ENCODE data around the gene H1-8. TPM values are rescaled to one million over a fixed set of nuclear protein-coding genes. Genes with fewer than 3 reads are reported as not detected.

The H1-8 gene
- total RNA-seq, 5 donors from 2014 or later (not counting 1 experiment from before 2014, with no cell fraction given) = not detected

- 94% methylated on average over 9 of the region's 10 CpGs for WGBS (ENCODE audit: insufficient coverage)
- DNase-seq (no peak), ATAC-seq (replicated peaks in 1 of 4) (no peak)
- no peaks in the 10 kb centered on the region for H3K27me3 Mint-ChIP-seq
- Histone ChIP-seq H3K27ac (ENCODE audit: low read length) (no peak overlapping the region), H3K36me3 (ENCODE audit: control insufficient read depth in 2 of 2, extremely low read depth in 1 of 2, insufficient read depth in 1 of 2, low read length in 1 of 2) (no peaks in the 10 kb centered on the region), H3K27me3 (replicated peaks in 1 of 2; ENCODE audit: control insufficient read depth in 2 of 2, extremely low read depth in 1 of 2, insufficient read depth in 2 of 2, low read length in 1 of 2) (no peaks in the 10 kb centered on the region), H3K4me1 (ENCODE audit: control insufficient read depth in 1 of 2, extremely low read depth in 1 of 2, insufficient read depth in 2 of 2, low read length in 2 of 2) (no peaks in the 10 kb centered on the region), H3K4me3 (ENCODE audit: control insufficient read depth in 1 of 2, extremely low read depth in 1 of 2, low read length in 1 of 2) (no peak overlapping the region), H3K9me3 (no peaks in the 10 kb centered on the region)
- no peak overlapping the region for H3K27ac Mint-ChIP-seq
- H3K9me3 Mint-ChIP-seq = no peaks in the 10 kb centered on the region
- H3K4me3 Mint-ChIP-seq = no peak overlapping the region
- POLR2A ChIA-PET = no interaction called here
- H3K4me1 Mint-ChIP-seq = no peaks in the 10 kb centered on the region
- H3K36me3 Mint-ChIP-seq = peaks cover 19% of the 10 kb centered on the region
- CTCF ChIA-PET = no interaction called here
Measured at GRCh38 chr3:129519449-129519848, 23.5 kb upstream of the H1-8 start.

DNA sequence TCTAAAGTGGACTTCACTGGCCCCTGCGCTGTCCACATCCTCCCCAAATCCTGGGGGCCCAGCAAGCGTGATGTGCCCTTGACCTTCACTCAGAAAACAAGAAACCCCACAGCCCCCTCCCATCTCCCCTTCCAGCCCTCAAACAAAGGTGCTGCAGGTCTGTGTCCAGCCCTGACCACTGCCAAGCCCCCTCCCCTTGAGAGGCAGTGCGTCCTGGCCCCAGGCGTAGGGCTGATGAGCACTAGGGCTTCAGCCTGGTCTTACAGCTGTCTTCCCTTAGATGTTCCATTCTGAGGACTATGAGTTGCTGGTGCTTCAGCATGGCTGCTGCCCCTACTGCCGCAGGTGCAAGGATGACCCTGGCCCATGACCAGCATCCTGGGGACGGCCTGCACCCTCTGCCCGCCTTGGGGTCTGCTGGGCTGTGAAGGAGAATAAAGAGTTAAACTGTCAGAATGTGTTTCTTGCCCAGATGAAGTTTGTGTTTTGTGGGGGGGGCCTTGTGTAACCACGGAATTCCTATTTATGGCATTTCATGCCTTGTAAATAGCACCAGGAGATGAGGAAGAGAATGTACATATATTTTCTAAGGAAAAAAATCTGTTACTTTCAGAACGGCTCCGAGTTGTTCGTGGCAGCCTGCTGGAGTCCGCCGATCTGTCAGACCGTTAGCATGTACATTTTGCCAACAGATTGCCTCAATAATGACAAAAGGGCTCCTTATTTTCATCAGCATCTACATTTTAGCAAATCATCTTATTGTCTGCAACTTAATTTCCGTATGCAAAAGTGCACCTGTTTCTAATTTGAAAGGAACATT lies 22.9 kb upstream of the H1-8 start:
- H3K36me3 Mint-ChIP-seq = peaks cover 19% of the 10 kb centered on the region
- DNase-seq (no peak), ATAC-seq (replicated peaks in 1 of 4) (no peak)
- no peak overlapping the region for H3K4me3 ChIP-seq (ENCODE audit: control insufficient read depth in 1 of 2, extremely low read depth in 1 of 2, low read length in 1 of 2)
- H3K27me3 ChIP-seq (replicated peaks in 1 of 2; ENCODE audit: control insufficient read depth in 2 of 2, extremely low read depth in 1 of 2, insufficient read depth in 2 of 2, low read length in 1 of 2) = no peaks in the 10 kb centered on the region
- no peaks in the 10 kb centered on the region for H3K9me3 Mint-ChIP-seq
- no peaks in the 10 kb centered on the region for H3K27me3 Mint-ChIP-seq
- ChIA-PET POLR2A (no interaction called here), CTCF (no interaction called here)
- H3K27ac ChIP-seq (ENCODE audit: low read length) = no peak overlapping the region
- no peaks in the 10 kb centered on the region for H3K9me3 ChIP-seq
- no peaks in the 10 kb centered on the region for H3K36me3 ChIP-seq (ENCODE audit: control insufficient read depth in 2 of 2, extremely low read depth in 1 of 2, insufficient read depth in 1 of 2, low read length in 1 of 2)
- no peak overlapping the region for H3K4me3 Mint-ChIP-seq
- no peaks in the 10 kb centered on the region for H3K4me1 ChIP-seq (ENCODE audit: control insufficient read depth in 1 of 2, extremely low read depth in 1 of 2, insufficient read depth in 2 of 2, low read length in 2 of 2)
- H3K27ac Mint-ChIP-seq = peak overlapping the region in 1 of 2 donors; percentile 14
- WGBS (ENCODE audit: insufficient coverage) = 87% methylated on average over 12 of the region's 15 CpGs
- no peaks in the 10 kb centered on the region for H3K4me1 Mint-ChIP-seq

DNA sequence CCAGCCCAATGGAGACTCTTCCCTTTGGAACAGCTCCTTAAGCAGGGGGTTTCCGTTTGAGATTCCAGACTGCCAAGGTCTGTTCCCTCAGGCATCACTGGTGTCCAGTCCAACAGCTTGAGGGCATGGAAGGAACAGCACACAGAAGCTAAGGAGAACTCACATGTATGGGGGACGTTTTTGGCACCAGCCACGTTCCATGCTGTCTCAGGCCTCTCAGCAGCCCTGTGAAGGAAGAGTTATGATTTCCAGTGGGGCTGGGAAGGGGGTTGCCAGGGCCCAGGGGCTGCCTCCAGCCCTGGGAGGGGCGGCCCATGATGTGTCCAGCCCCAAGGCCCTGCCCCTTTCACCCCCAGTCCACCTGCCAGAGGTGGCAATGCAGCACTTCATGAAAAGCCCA lies 22.0 kb upstream of the H1-8 start:
- ChIA-PET CTCF (no interaction called here), POLR2A (no interaction called here)
- DNase-seq = no peak
- no peak overlapping the region for H3K27ac Mint-ChIP-seq
- no peak overlapping the region for H3K4me3 Mint-ChIP-seq
- no peaks in the 10 kb centered on the region for H3K36me3 ChIP-seq (ENCODE audit: control insufficient read depth in 2 of 2, extremely low read depth in 1 of 2, insufficient read depth in 1 of 2, low read length in 1 of 2)
- H3K4me1 ChIP-seq (ENCODE audit: control insufficient read depth in 1 of 2, extremely low read depth in 1 of 2, insufficient read depth in 2 of 2, low read length in 2 of 2) = no peaks in the 10 kb centered on the region
- H3K36me3 Mint-ChIP-seq = peaks cover 17% of the 10 kb centered on the region
- no peaks in the 10 kb centered on the region for H3K4me1 Mint-ChIP-seq
- no peaks in the 10 kb centered on the region for H3K9me3 ChIP-seq
- no peaks in the 10 kb centered on the region for H3K9me3 Mint-ChIP-seq
- no peaks in the 10 kb centered on the region for H3K27me3 Mint-ChIP-seq
- ATAC-seq (replicated peaks in 1 of 4) = no peak
- 84% methylated on average over 3 of the region's 4 CpGs for WGBS (ENCODE audit: insufficient coverage)
- no peaks in the 10 kb centered on the region for H3K27me3 ChIP-seq (replicated peaks in 1 of 2; ENCODE audit: control insufficient read depth in 2 of 2, extremely low read depth in 1 of 2, insufficient read depth in 2 of 2, low read length in 1 of 2)
- H3K27ac ChIP-seq (ENCODE audit: low read length) = no peak overlapping the region
- H3K4me3 ChIP-seq (ENCODE audit: control insufficient read depth in 1 of 2, extremely low read depth in 1 of 2, low read length in 1 of 2) = no peak overlapping the region

DNA sequence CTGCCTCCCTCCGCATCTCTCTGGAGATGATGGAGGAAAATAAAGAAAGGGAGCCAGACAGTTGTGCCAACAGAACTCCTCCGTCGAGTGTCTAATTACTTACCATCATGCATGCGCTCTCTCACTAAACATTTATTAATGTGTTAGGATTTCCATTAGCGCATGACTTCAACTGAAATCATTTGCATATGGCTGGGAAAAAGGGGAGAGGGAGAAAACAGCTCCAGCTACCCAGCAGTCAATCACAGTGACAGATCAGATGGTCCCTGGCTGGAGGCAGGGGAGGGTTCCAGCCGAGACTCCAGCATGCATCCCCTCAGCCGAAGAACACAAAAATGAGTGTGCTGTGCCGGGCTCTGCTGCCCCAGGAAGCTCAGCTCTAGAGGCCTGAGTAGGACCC lies 21.4 kb upstream of the H1-8 start:
- WGBS (ENCODE audit: insufficient coverage) = 97% methylated on average over 3 of the region's 8 CpGs
- Mint-ChIP-seq H3K9me3 (no peaks in the 10 kb centered on the region), H3K36me3 (peaks cover 11% of the 10 kb centered on the region), H3K27me3 (no peaks in the 10 kb centered on the region), H3K27ac (no peak overlapping the region), H3K4me3 (no peak overlapping the region), H3K4me1 (no peaks in the 10 kb centered on the region)
- Histone ChIP-seq H3K36me3 (ENCODE audit: control insufficient read depth in 2 of 2, extremely low read depth in 1 of 2, insufficient read depth in 1 of 2, low read length in 1 of 2) (no peaks in the 10 kb centered on the region), H3K9me3 (no peaks in the 10 kb centered on the region), H3K27ac (ENCODE audit: low read length) (no peak overlapping the region), H3K4me1 (ENCODE audit: control insufficient read depth in 1 of 2, extremely low read depth in 1 of 2, insufficient read depth in 2 of 2, low read length in 2 of 2) (no peaks in the 10 kb centered on the region), H3K27me3 (replicated peaks in 1 of 2; ENCODE audit: control insufficient read depth in 2 of 2, extremely low read depth in 1 of 2, insufficient read depth in 2 of 2, low read length in 1 of 2) (no peaks in the 10 kb centered on the region), H3K4me3 (ENCODE audit: control insufficient read depth in 1 of 2, extremely low read depth in 1 of 2, low read length in 1 of 2) (no peak overlapping the region)
- ChIA-PET CTCF (no interaction called here), POLR2A (no interaction called here)
- DNase-seq (no peak), ATAC-seq (replicated peaks in 1 of 4) (no peak)

GRCh38 chr3:129522953-129523352 lies 20.0 kb upstream of the H1-8 start:
- WGBS (ENCODE audit: insufficient coverage) = 82% methylated on average over 4 of the region's 5 CpGs
- Mint-ChIP-seq H3K4me3 (no peak overlapping the region), H3K4me1 (no peaks in the 10 kb centered on the region), H3K27me3 (no peaks in the 10 kb centered on the region), H3K9me3 (no peaks in the 10 kb centered on the region), H3K36me3 (peaks cover 2% of the 10 kb centered on the region), H3K27ac (no peak overlapping the region)
- CTCF ChIA-PET = no interaction called here
- Histone ChIP-seq H3K27me3 (replicated peaks in 1 of 2; ENCODE audit: control insufficient read depth in 2 of 2, extremely low read depth in 1 of 2, insufficient read depth in 2 of 2, low read length in 1 of 2) (no peaks in the 10 kb centered on the region), H3K27ac (ENCODE audit: low read length) (no peak overlapping the region), H3K36me3 (ENCODE audit: control insufficient read depth in 2 of 2, extremely low read depth in 1 of 2, insufficient read depth in 1 of 2, low read length in 1 of 2) (no peaks in the 10 kb centered on the region), H3K4me3 (ENCODE audit: control insufficient read depth in 1 of 2, extremely low read depth in 1 of 2, low read length in 1 of 2) (no peak overlapping the region), H3K4me1 (ENCODE audit: control insufficient read depth in 1 of 2, extremely low read depth in 1 of 2, insufficient read depth in 2 of 2, low read length in 2 of 2) (no peaks in the 10 kb centered on the region), H3K9me3 (no peaks in the 10 kb centered on the region)
- DNase-seq = no peak
- POLR2A ChIA-PET = no interaction called here
- no peak for ATAC-seq (replicated peaks in 1 of 4)

DNA sequence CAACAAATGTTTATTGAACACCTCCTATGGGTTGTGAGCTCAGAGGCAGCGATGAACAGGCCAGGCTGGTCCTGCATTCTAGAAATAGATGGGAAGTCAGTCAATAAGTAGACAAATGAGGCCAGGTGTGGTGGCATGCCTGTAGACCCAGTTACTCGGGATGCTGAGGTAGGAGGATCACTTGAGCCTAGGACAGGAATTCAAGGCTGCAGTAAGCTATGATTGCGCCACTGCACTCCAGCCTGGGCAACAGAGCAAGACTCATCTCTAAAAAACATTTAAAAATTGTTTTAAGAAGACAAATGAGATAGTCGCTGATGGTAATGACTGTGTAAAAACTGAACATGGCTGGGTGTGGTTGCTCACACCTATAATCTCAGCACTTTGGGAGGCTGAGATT lies 18.9 kb upstream of the H1-8 start:
- no peaks in the 10 kb centered on the region for H3K4me1 ChIP-seq (ENCODE audit: control insufficient read depth in 1 of 2, extremely low read depth in 1 of 2, insufficient read depth in 2 of 2, low read length in 2 of 2)
- H3K4me3 ChIP-seq (ENCODE audit: control insufficient read depth in 1 of 2, extremely low read depth in 1 of 2, low read length in 1 of 2) = no peak overlapping the region
- Mint-ChIP-seq H3K4me1 (no peaks in the 10 kb centered on the region), H3K9me3 (no peaks in the 10 kb centered on the region), H3K36me3 (peaks cover 2% of the 10 kb centered on the region), H3K27ac (no peak overlapping the region), H3K4me3 (no peak overlapping the region), H3K27me3 (no peaks in the 10 kb centered on the region)
- no peaks in the 10 kb centered on the region for H3K36me3 ChIP-seq (ENCODE audit: control insufficient read depth in 2 of 2, extremely low read depth in 1 of 2, insufficient read depth in 1 of 2, low read length in 1 of 2)
- no peaks in the 10 kb centered on the region for H3K27me3 ChIP-seq (replicated peaks in 1 of 2; ENCODE audit: control insufficient read depth in 2 of 2, extremely low read depth in 1 of 2, insufficient read depth in 2 of 2, low read length in 1 of 2)
- ATAC-seq (replicated peaks in 1 of 4) (no peak), DNase-seq (no peak)
- WGBS (ENCODE audit: insufficient coverage) = 100% methylated on average over 1 of the region's 4 CpGs
- POLR2A ChIA-PET = interaction anchor here in 1 of 2 donors (0.5 kb wide), 1 partner anchor 13 kb away, joined by 17 read pairs; no protein-coding TSS in a partner anchor
- H3K27ac ChIP-seq (ENCODE audit: low read length) = no peak overlapping the region
- no peaks in the 10 kb centered on the region for H3K9me3 ChIP-seq
- CTCF ChIA-PET = no interaction called here
